HG03558 (cell line): ENCODE results near the gene HS3ST3A1.

ENCODE experiments used
- ATAC-seq: cut with Tn5 transposase; IDR thresholded peaks from one replicate; pipeline ENCODE4 v1.9.1; 2021; ENCODE audit warnings: moderate number of reproducible peaks; ENCODE audit not compliant: unreplicated experiment; ENCODE audit errors: extremely low read depth

HS3ST3A1 gene

DNA sequence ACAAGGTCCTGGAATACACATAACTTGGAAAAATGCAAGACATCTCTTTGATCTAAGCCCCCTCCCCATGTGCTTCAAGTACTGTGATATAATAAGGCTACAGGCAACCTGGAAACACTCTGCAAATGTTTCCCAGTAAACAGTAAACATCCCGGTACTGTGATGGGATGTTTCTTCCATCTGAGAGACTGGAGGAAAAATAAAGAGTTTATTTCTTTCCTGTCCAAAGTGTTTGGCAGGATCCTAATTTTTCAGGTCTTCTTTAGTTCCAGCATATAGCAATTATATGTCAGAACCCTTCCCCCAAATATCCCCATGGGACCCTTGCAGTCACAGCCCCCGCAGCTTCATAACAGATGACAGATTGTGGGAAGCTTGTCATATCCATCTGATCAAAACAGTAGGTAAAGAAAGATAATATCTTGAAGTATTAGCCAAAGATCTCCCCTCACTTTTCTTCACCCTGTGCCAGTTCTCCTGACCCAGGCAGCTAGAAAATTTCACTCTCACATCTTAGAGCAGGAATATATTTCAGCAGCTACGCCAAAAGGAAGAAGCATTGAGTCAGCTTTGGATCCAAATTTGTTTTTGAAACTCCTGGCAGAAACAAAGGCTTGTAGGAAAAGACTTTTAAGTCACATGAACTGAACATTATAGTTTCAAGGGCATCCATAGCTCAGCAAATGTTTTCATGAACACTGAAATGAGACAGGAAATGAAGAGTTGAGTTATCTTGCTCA lies 141.3 kb downstream of the HS3ST3A1 start:
- ATAC-seq = no peak

DNA sequence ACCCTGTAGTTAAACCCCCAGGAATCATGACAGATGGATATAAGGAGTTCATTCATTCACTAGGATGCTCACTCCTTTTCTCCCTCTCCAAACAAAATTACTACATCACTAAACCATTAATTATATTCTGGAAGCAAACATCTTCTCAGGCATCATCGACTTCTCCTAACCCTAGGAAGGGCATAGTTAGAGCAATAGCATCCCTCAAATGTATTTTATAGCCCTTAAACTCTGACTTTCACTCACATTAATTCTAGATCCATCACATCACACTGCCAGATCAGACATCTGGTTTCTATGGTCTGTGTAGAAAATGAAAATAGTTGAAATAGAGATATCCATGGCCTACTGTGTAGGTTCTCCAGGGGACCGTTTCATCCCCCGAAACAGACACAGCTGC lies 143.9 kb downstream of the HS3ST3A1 start:
- no peak for ATAC-seq
